ENCODE data around the gene MYO5A. TPM values are rescaled to one million over a fixed set of nuclear protein-coding genes. Genes with fewer than 3 reads are reported as not detected.

MYO5A gene
- total and polyA plus RNA-seq, 2 donors (not counting 1 experiment from before 2014, with no cell fraction given) = 12.2 to 44.4 TPM

DNA sequence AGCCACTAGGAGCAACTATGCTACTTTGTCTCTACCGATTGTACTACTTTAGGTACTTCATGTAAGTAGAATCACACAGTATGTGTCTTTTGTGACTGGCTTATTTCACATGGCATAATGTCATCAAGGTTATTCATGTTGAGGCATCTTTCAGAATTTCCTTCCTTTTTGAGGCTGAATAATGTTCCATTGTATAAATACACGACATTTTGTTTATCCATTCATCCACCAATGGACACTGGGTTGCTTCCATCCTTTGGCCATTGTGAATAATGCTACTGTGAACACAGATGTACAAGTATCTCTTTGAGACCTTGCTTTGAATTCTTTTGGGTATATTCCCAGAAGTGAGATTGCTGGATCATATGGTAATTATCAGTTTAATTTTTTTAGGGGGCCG, 29.2 kb downstream of the MYO5A start:
- H3K27me3 Mint-ChIP-seq = no peaks in the 10 kb centered on the region
- H2AFZ ChIP-seq (ENCODE audit: insufficient read depth, low read depth, low read length, poor library complexity, severe bottlenecking) = no peak overlapping the region
- no peak overlapping the region for H3K9ac ChIP-seq (ENCODE audit: low read length)
- TF ChIP-seq EZH2 (IDR thresholded peaks at IDR 0.05; ENCODE audit: borderline replicate concordance, insufficient read depth, low read depth, low read length, poor library complexity, severe bottlenecking) = no peak
- TF ChIP-seq, protein P1, sequence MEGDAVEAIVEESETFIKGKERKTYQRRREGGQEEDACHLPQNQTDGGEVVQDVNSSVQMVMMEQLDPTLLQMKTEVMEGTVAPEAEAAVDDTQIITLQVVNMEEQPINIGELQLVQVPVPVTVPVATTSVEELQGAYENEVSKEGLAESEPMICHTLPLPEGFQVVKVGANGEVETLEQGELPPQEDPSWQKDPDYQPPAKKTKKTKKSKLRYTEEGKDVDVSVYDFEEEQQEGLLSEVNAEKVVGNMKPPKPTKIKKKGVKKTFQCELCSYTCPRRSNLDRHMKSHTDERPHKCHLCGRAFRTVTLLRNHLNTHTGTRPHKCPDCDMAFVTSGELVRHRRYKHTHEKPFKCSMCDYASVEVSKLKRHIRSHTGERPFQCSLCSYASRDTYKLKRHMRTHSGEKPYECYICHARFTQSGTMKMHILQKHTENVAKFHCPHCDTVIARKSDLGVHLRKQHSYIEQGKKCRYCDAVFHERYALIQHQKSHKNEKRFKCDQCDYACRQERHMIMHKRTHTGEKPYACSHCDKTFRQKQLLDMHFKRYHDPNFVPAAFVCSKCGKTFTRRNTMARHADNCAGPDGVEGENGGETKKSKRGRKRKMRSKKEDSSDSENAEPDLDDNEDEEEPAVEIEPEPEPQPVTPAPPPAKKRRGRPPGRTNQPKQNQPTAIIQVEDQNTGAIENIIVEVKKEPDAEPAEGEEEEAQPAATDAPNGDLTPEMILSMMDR (IDR thresholded peaks at IDR 0.05) = no peak
- H3K4me3 Mint-ChIP-seq = no peak overlapping the region
- no peaks in the 10 kb centered on the region for H3K9me3 Mint-ChIP-seq (ENCODE audit: insufficient read depth)
- ChIA-PET CTCF (no interaction called here), POLR2A (no interaction called here)
- DNase-seq = no peak
- H3K9me3 ChIP-seq (ENCODE audit: control extremely low read depth in 1 of 3, control insufficient read depth in 2 of 3, insufficient read depth in 1 of 3, low read length in 2 of 3) = peaks cover 0 to 5% (median 0%) of the 10 kb centered on the region in 3 donors
- no peaks in the 10 kb centered on the region for H3K36me3 ChIP-seq (replicated peaks in 1 of 2; ENCODE audit: control extremely low read depth in 1 of 2, control insufficient read depth in 1 of 2, extremely low read depth in 1 of 2, insufficient read depth in 2 of 2, low read length in 1 of 2)
- no peak overlapping the region for H3K4me2 ChIP-seq (replicated peaks; ENCODE audit: low read depth, low read length, poor library complexity, severe bottlenecking)
- WGBS (ENCODE audit: insufficient coverage) = no CpG with 5 or more reads among the region's 3 CpGs
- H3K4me3 ChIP-seq (ENCODE audit: control extremely low read depth in 1 of 5, extremely low read depth in 1 of 5, insufficient read depth in 1 of 5, low read depth in 2 of 5, low read length in 4 of 5) = no peak overlapping the region
- intact Hi-C loops (cut with micrococcal nuclease) = loop anchor here (2.0 kb wide), 1 partner anchor 17 kb away; no protein-coding TSS in a partner anchor
- peaks cover 44% of the 10 kb centered on the region for H3K4me1 Mint-ChIP-seq
- peaks cover 20 to 21% of the 10 kb centered on the region in 2 donors for H3K4me1 ChIP-seq (ENCODE audit: control insufficient read depth in 2 of 2, insufficient read depth in 2 of 2, low read length in 2 of 2)
- H3K79me2 ChIP-seq (ENCODE audit: control insufficient read depth, insufficient read depth, low read length) = peaks cover 86% of the 10 kb centered on the region
- H3K27ac Mint-ChIP-seq = no peak overlapping the region
- H4K20me1 ChIP-seq (ENCODE audit: control insufficient read depth, insufficient read depth, low read length, poor library complexity, severe bottlenecking) = peaks cover 9% of the 10 kb centered on the region
- no peak for ATAC-seq (ENCODE audit: low read depth)
- H3K27ac ChIP-seq (ENCODE audit: low read length in 2 of 2) = no peak overlapping the region
- no peaks in the 10 kb centered on the region for H3K27me3 ChIP-seq (replicated peaks in 1 of 4; ENCODE audit: control extremely low read depth in 1 of 4, control insufficient read depth in 3 of 4, insufficient read depth in 4 of 4, low read length in 3 of 4)

GRCh38 chr15:52498706-52499105, 30.0 kb downstream of the MYO5A start:
- Histone ChIP-seq H3K27ac (ENCODE audit: low read length in 2 of 2) (no peak overlapping the region), H3K27me3 (replicated peaks in 1 of 4; ENCODE audit: control extremely low read depth in 1 of 4, control insufficient read depth in 3 of 4, insufficient read depth in 4 of 4, low read length in 3 of 4) (no peaks in the 10 kb centered on the region), H3K9me3 (ENCODE audit: control extremely low read depth in 1 of 3, control insufficient read depth in 2 of 3, insufficient read depth in 1 of 3, low read length in 2 of 3) (peaks cover 0 to 5% (median 0%) of the 10 kb centered on the region in 3 donors), H3K4me2 (replicated peaks; ENCODE audit: low read depth, low read length, poor library complexity, severe bottlenecking) (no peak overlapping the region), H3K79me2 (ENCODE audit: control insufficient read depth, insufficient read depth, low read length) (peaks cover 93% of the 10 kb centered on the region), H2AFZ (ENCODE audit: insufficient read depth, low read depth, low read length, poor library complexity, severe bottlenecking) (no peak overlapping the region), H3K9ac (ENCODE audit: low read length) (no peak overlapping the region), H3K4me3 (ENCODE audit: control extremely low read depth in 1 of 5, extremely low read depth in 1 of 5, insufficient read depth in 1 of 5, low read depth in 2 of 5, low read length in 4 of 5) (no peak overlapping the region), H3K4me1 (ENCODE audit: control insufficient read depth in 2 of 2, insufficient read depth in 2 of 2, low read length in 2 of 2) (peaks cover 13 to 14% of the 10 kb centered on the region in 2 donors), H3K36me3 (replicated peaks in 1 of 2; ENCODE audit: control extremely low read depth in 1 of 2, control insufficient read depth in 1 of 2, extremely low read depth in 1 of 2, insufficient read depth in 2 of 2, low read length in 1 of 2) (no peaks in the 10 kb centered on the region), H4K20me1 (ENCODE audit: control insufficient read depth, insufficient read depth, low read length, poor library complexity, severe bottlenecking) (peaks cover 12% of the 10 kb centered on the region)
- ATAC-seq (ENCODE audit: low read depth) = no peak
- no peak for DNase-seq
- no peaks in the 10 kb centered on the region for H3K27me3 Mint-ChIP-seq
- ChIA-PET CTCF (no interaction called here), POLR2A (no interaction called here)
- TF ChIP-seq, protein P1 (IDR thresholded peaks at IDR 0.05) = no peak
- no peak for TF ChIP-seq EZH2 (IDR thresholded peaks at IDR 0.05; ENCODE audit: borderline replicate concordance, insufficient read depth, low read depth, low read length, poor library complexity, severe bottlenecking)
- no peak overlapping the region for H3K4me3 Mint-ChIP-seq
- intact Hi-C loops (cut with micrococcal nuclease) = loop anchor here (2.0 kb wide), 1 partner anchor 16 kb away; no protein-coding TSS in a partner anchor
- no peak overlapping the region for H3K27ac Mint-ChIP-seq
- no peaks in the 10 kb centered on the region for H3K9me3 Mint-ChIP-seq (ENCODE audit: insufficient read depth)
- peaks cover 38% of the 10 kb centered on the region for H3K4me1 Mint-ChIP-seq

All from B cell (primary cell).